Activated CD4-positive, alpha-beta T cell treated with anti-CD3 and anti-CD28 coated beads, Interleukin-2, amount 50 U/mL, for 24 hours (primary cell): ENCODE results near the gene EVA1C.
"Not testable (repeated sequence)": the region's sequence is repeated elsewhere in the genome, so short reads cannot be mapped to it uniquely, and the experiment has no call there.

Experiments
- DNase-seq, 2 donors: peaks; one replicate each; pipeline ENCODE4 v3.0.0-alpha.2; 2020; ENCODE audit warnings: low read depth in 1 of 2, low spot score in 1 of 2

Gene EVA1C

DNA sequence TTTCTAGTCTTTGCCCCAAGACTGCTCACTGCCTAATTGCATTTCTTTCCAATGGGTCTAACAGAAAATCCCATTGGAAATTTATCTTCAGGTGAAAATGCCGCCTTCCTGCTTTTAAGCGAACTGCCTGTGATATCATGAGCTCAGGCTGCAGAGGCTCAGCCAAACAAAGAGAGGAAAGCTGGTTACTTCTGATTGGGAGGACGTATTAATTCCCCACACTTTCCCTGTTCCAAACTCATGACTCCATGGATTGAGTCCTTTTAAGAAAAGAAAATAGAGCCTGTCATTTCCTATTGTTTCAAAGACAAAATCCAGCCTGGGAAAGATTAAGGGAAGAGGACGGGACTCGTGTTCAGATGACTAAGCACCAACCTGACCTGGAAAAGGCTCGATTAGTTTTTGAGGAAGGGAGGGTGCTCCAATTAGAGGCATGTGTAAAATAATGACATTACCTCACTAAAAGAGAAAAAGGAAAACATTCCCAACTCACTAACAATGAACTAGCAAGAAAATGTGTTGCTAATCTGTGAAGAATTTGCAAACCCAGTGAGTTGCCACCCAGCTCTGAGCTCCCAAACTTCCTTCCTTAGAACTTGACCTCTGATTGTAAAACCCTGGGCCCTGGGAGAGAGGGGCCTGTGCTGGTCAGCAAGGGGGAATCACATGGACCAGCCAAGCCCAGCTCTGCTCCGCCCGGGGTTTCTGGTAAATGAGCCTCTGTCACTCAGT is 111.6 kb downstream of the EVA1C start:
- DNase-seq = no peak

DNA sequence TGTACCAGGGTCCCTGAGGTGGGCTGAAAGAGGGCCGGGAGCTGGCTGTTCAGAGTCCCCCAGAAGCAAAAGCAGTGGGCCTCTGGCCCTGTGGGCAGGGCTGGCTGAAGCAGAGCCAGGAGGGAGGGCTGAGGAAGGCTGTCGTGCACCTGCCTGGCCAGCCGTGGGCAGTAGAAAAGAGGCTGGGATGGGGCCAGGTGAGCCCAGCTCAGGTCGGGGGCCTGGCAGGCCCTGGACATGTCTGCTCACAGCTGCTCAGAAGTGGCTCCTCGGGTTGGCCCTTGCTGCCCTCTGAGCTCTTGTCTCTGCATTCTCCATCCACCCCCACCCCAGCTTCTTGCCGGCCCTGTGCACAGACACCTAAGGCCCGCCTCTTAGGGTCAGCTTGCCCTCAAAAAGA is 112.8 kb downstream of the EVA1C start:
- no peak for DNase-seq

DNA sequence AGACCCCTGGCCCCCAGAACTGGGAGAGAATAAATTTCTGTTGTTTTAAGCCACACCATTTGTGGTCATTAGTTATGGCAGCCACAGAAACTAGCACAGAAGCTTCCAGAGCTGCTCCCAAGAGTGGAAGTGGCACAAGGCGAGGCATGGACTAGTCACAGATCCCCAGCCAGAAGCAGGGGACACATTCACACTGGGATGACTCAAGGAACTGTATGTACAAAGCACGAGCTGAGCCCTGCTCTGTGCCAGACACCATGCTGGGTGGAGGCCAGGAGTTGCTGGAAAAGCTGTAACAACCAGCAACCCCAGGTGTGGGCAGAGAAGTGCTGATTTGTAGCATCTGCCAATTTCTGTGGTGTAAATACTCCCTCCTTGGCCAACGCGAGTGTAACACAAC is 117.2 kb downstream of the EVA1C start:
- no peak for DNase-seq

GRCh38 chr21:32530809-32531208 is 118.3 kb downstream of the EVA1C start:
- DNase-seq = not testable (repeated sequence)

DNA sequence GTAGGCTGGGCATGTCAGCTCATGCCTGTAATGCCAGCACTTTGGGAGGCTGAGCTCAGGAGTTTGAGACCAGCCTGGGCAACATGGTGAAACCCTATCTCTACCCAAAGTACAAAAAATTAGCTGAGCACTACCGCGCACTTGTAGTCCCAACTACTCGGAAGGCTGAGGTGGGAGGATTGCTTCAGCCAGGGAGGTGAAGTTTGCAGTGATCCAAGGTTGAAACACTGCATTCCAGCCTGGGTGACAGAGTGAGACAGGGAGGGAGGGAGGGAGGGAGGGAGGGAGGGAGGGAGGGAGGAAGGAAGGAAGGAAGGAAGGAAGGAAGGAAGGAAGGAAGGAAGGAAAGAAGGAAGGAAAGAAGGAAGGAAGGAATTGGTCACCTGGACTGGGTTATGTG is 119.1 kb downstream of the EVA1C start:
- DNase-seq = not testable (repeated sequence)

DNA sequence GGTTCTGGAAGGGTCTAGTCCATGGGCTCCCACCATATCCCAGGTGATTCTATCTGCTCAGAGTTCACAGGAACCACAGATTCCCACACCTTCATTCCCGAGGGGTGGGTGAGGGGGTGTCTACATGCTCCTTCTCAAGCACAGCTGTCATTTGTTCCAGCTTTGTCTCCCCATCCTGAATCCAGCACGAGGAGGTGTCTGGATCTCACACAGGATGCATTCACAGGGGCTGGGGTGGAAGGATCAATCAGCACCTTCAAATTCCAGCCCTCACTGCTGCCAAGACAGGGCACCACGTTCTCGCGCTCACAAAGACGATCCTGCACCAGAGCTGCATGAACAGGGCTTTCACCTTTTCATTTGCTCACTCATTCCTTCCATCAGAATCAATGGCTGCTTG is 120.1 kb downstream of the EVA1C start:
- DNase-seq = no peak

GRCh38 chr21:32533053-32533452 is 120.5 kb downstream of the EVA1C start:
- no peak for DNase-seq

DNA sequence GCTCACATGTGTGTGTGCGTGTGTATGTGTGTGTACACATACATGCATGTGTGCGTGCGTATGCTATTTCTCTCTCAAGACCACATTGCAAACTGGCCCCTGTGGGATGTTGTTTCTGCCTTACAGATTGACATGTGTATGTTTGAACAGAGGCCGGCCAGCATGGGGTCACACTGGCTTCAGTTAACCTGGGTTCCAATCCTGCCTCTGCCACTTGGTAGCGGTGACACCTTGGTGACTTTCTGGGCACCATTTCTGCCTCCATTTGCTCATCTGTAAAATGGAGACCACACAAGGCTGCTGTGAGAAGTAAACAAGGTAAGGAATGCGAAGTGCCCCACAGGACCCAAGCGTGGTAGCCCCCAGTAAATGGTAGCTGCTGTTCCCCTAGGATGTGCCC is 121.1 kb downstream of the EVA1C start:
- no peak for DNase-seq

GRCh38 chr21:32534113-32534512 is 121.6 kb downstream of the EVA1C start:
- DNase-seq = no peak

- no peak for DNase-seq
Measured at GRCh38 chr21:32535612-32536011, 123.1 kb downstream of the EVA1C start.

GRCh38 chr21:32537569-32537881 is 125.0 kb downstream of the EVA1C start:
- no peak for DNase-seq

DNA sequence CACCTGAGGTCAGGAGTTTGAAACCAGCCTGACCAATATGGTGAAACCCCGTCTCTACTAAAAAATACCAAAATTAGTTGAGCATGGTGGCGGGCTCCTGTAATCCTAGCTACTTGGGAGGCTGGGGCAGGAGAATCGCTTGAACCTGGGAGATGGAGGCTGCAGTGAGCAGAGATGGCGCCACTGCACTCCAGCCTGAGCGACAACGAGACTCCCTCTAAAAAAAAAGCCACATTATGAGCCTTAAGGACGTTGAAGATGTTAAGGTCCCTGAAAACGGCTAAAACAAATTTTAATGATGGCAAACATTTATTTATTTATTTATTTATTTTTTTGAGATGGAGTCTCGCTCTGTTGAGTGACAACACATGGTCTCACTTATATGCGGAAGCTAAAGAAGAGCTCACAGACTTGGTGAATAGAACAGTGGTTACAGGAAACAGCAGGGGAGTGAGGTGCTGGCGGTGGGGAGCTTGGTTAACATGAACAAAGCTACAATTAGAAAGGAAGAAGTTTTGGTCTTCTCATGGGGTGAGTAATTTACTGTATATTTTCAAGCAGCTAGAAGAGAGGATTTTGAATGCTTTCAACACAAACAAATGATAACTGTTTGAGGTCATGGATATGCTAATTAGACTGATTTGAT is 125.8 kb downstream of the EVA1C start:
- DNase-seq = no peak

- no peak for DNase-seq
Measured at GRCh38 chr21:32539378-32539777, 126.9 kb downstream of the EVA1C start.

DNA sequence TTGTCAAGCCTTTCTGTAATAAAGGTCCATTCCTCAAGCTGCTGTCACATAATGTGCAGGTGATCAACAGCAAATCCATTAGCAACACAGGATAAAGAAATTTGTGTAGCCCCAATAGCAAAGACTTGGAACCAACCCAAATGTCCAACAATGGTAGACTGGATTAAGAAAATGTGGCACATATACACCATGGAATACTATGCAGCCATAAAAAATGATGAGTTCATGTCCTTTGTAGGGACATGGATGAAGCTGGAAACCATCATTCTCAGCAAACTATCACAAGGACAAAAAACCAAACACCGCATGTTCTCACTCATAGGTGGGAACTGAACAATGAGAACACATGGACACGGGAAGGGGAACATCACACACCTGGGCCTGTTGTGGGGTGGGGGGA is 130.6 kb downstream of the EVA1C start:
- not testable (repeated sequence) for DNase-seq

DNA sequence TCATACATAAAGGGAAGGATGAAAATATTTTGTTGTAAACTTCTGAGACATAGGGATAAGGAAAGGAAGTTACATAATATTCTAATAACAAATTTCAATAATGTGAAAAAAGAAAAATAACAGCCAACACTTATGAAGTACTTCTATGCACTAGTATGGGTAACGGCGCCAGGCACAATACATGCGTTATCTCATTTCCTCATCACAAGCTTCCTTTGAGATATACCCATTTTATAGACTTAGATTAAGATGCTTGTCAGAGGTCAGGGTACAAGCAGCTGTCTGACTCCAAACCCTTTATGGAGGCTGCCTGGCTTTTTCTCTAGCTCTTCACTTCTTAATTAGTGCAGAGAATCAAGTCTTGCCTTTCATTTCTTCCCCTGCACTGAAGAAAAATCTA is 131.5 kb downstream of the EVA1C start:
- DNase-seq = no peak

DNA sequence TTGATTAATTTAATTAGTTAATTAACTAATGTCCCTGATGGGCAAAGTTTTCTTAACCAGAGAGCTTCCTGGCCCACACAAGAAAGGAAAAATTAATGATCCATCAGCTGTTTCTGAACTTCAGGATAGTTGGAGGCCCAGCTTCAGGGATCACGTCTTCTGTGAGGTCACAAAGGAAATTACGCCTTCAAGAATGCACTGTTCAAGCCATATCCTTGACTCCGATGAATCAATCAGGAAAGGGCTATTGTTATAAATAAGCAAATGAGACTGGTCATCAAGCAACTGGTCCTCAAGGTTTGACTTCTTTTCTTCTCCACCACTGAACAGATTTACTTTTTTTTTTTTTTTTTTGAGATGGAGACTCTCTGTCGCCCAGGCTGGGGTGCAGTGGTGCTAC is 132.2 kb downstream of the EVA1C start:
- no peak for DNase-seq

GRCh38 chr21:32545948-32546441 is 133.5 kb downstream of the EVA1C start:
- no peak for DNase-seq

- no peak for DNase-seq
Measured at GRCh38 chr21:32547018-32547417, 134.5 kb downstream of the EVA1C start.

GRCh38 chr21:32548978-32549377 is 136.5 kb downstream of the EVA1C start:
- DNase-seq = no peak

GRCh38 chr21:32549440-32549839 is 136.9 kb downstream of the EVA1C start:
- DNase-seq = no peak

DNA sequence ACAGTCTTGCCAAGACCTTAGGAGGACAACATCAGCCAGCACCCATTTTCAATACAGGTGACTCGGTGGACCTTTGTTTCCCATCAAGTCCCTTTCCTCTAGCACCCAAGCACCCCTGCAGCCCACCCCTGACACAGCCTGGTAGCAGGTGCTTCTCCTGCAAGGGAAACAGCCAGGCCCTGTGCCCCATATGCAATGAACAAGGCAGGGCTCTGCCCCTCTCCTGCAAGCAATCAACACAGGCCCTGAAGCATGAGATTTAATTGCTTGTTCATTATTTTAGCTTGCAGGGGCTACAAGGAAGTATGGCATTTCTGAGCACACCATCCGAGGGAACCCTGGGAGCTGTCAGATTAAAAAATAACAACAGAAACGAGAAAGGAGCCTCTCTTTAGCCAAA is 137.4 kb downstream of the EVA1C start:
- DNase-seq = no peak

GRCh38 chr21:32554832-32555638 is 142.5 kb downstream of the EVA1C start:
- no peak for DNase-seq
